ENCODE results near the gene LSM12. TPM values are rescaled to one million over a fixed set of nuclear protein-coding genes. Genes with fewer than 3 reads are reported as not detected.

The LSM12 gene
- total RNA-seq, 1 experiment from 2014 or later, result 52.5 TPM

GRCh38 chr17:44012874-44013273, 53.6 kb downstream of the LSM12 start:
- no peak for TF ChIP-seq CTCF (conservative IDR thresholded peaks at IDR 0.05; ENCODE audit: low read depth, low read length)
- TF ChIP-seq EZH2 (IDR thresholded peaks at IDR 0.05; ENCODE audit: borderline replicate concordance, low read depth, low read length, poor library complexity, severe bottlenecking), result no peak
- DNase-seq (ENCODE audit: low spot score), result no peak
- POLR2A ChIA-PET (ENCODE audit: low non-redundant PET), result no interaction called here
- CTCF ChIA-PET, result no interaction called here
- BruUV-seq (replicated peaks), result no TSS peak
- no peak overlapping the region for H3K4me3 ChIP-seq (ENCODE audit: low read depth, low read length, poor library complexity, severe bottlenecking)
- no peaks in the 10 kb centered on the region for H3K36me3 ChIP-seq (ENCODE audit: insufficient read depth, low read length, poor library complexity, severe bottlenecking)
- H3K4me1 ChIP-seq (ENCODE audit: insufficient read depth, low read length, poor library complexity, severe bottlenecking), result no peaks in the 10 kb centered on the region
- no peak overlapping the region for H3K27ac ChIP-seq (ENCODE audit: low read depth, low read length, poor library complexity, severe bottlenecking)
- intact Hi-C loops (cut with micrococcal nuclease; ENCODE audit: unreplicated experiment), result no loop called here
- H3K27me3 ChIP-seq (replicated peaks; ENCODE audit: insufficient read depth, low read depth, low read length, poor library complexity), result no peaks in the 10 kb centered on the region
- no peaks in the 10 kb centered on the region for H3K9me3 ChIP-seq (ENCODE audit: low read depth, low read length, poor library complexity, severe bottlenecking)

GRCh38 chr17:44012391-44012790, 54.1 kb downstream of the LSM12 start:
- no peaks in the 10 kb centered on the region for H3K4me1 ChIP-seq (ENCODE audit: insufficient read depth, low read length, poor library complexity, severe bottlenecking)
- TF ChIP-seq EZH2 (IDR thresholded peaks at IDR 0.05; ENCODE audit: borderline replicate concordance, low read depth, low read length, poor library complexity, severe bottlenecking) (no peak), CTCF (conservative IDR thresholded peaks at IDR 0.05; ENCODE audit: low read depth, low read length) (no peak)
- no peak overlapping the region for H3K27ac ChIP-seq (ENCODE audit: low read depth, low read length, poor library complexity, severe bottlenecking)
- H3K27me3 ChIP-seq (replicated peaks; ENCODE audit: insufficient read depth, low read depth, low read length, poor library complexity), result no peaks in the 10 kb centered on the region
- no peaks in the 10 kb centered on the region for H3K9me3 ChIP-seq (ENCODE audit: low read depth, low read length, poor library complexity, severe bottlenecking)
- no peaks in the 10 kb centered on the region for H3K36me3 ChIP-seq (ENCODE audit: insufficient read depth, low read length, poor library complexity, severe bottlenecking)
- no peak overlapping the region for H3K4me3 ChIP-seq (ENCODE audit: low read depth, low read length, poor library complexity, severe bottlenecking)
- intact Hi-C loops (cut with micrococcal nuclease; ENCODE audit: unreplicated experiment), result no loop called here
- POLR2A ChIA-PET (ENCODE audit: low non-redundant PET), result no interaction called here
- CTCF ChIA-PET, result interaction anchor here (0.6 kb wide), 1 partner anchor 102 kb away, joined by 3 read pairs; no protein-coding TSS in a partner anchor
- no TSS peak for BruUV-seq (replicated peaks)
- no peak for DNase-seq (ENCODE audit: low spot score)

GRCh38 chr17:44011876-44012275, 54.6 kb downstream of the LSM12 start:
- CTCF ChIA-PET, result interaction anchor here (0.6 kb wide), 1 partner anchor 101 kb away, joined by 3 read pairs; no protein-coding TSS in a partner anchor
- no peaks in the 10 kb centered on the region for H3K36me3 ChIP-seq (ENCODE audit: insufficient read depth, low read length, poor library complexity, severe bottlenecking)
- TF ChIP-seq EZH2 (IDR thresholded peaks at IDR 0.05; ENCODE audit: borderline replicate concordance, low read depth, low read length, poor library complexity, severe bottlenecking) (no peak), CTCF (conservative IDR thresholded peaks at IDR 0.05; ENCODE audit: low read depth, low read length) (no peak)
- no TSS peak for BruUV-seq (replicated peaks)
- no peak for DNase-seq (ENCODE audit: low spot score)
- no peaks in the 10 kb centered on the region for H3K9me3 ChIP-seq (ENCODE audit: low read depth, low read length, poor library complexity, severe bottlenecking)
- H3K4me1 ChIP-seq (ENCODE audit: insufficient read depth, low read length, poor library complexity, severe bottlenecking), result no peaks in the 10 kb centered on the region
- POLR2A ChIA-PET (ENCODE audit: low non-redundant PET), result no interaction called here
- intact Hi-C loops (cut with micrococcal nuclease; ENCODE audit: unreplicated experiment), result no loop called here
- H3K4me3 ChIP-seq (ENCODE audit: low read depth, low read length, poor library complexity, severe bottlenecking), result no peak overlapping the region
- no peaks in the 10 kb centered on the region for H3K27me3 ChIP-seq (replicated peaks; ENCODE audit: insufficient read depth, low read depth, low read length, poor library complexity)
- no peak overlapping the region for H3K27ac ChIP-seq (ENCODE audit: low read depth, low read length, poor library complexity, severe bottlenecking)
